Neural cell (in vitro differentiated cells): Measurements from ENCODE around the gene PCCA.

Source experiments
- TAF1 ChIP-seq: IDR thresholded peaks from 2 replicates; pipeline ENCODE4 v1.6.1; 2012; ENCODE audit warnings: low read depth
- TF ChIP-seq, protein P1 (sequence below): fragments of 450-650 bp; IDR thresholded peaks from 2 replicates; pipeline ENCODE4 v1.5.1; 2014; ENCODE audit warnings: antibody characterized with exemption, mild to moderate bottlenecking, moderate library complexity; ENCODE audit not compliant: poor library complexity, severe bottlenecking

DNA sequence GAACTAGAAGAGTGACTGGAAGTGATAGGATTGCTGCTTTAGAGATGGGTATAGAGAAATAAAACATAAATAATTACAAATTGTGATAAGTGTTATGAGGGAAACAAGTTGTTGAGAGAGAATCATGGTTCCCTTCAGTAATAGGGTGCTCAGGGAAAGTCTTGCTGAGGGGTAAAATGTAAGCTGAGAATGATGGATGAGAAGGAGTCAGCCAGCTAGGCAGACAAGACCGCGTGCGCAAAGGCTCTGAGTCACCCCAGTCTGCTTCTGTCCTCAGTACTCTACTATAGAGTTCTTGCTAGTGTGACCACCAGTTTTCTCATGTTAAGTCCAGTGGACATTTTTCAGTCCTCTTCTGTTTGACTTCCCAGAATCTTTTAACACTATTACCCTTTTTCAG lies 39.5 kb downstream of the PCCA start:
- TF ChIP-seq, protein P1, sequence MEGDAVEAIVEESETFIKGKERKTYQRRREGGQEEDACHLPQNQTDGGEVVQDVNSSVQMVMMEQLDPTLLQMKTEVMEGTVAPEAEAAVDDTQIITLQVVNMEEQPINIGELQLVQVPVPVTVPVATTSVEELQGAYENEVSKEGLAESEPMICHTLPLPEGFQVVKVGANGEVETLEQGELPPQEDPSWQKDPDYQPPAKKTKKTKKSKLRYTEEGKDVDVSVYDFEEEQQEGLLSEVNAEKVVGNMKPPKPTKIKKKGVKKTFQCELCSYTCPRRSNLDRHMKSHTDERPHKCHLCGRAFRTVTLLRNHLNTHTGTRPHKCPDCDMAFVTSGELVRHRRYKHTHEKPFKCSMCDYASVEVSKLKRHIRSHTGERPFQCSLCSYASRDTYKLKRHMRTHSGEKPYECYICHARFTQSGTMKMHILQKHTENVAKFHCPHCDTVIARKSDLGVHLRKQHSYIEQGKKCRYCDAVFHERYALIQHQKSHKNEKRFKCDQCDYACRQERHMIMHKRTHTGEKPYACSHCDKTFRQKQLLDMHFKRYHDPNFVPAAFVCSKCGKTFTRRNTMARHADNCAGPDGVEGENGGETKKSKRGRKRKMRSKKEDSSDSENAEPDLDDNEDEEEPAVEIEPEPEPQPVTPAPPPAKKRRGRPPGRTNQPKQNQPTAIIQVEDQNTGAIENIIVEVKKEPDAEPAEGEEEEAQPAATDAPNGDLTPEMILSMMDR: no peak
- TF ChIP-seq TAF1: no peak
